K562 (cell line): ENCODE measurements around the gene C16orf96. TPM values are rescaled to one million over a fixed set of nuclear protein-coding genes. Genes with fewer than 3 reads are reported as not detected.

Source experiments
- CBFA2T2 ChIP-seq: fragments of 450-650 bp; conservative IDR thresholded peaks from 2 replicates; pipeline ENCODE4 v1.6.1; 2017; ENCODE audit warnings: mild to moderate bottlenecking
- CBX2 ChIP-seq: fragments of 200-600 bp; sonication (generic); IDR thresholded peaks from one replicate; pipeline ENCODE4 v1.6.1; 2012; ENCODE audit warnings: mild to moderate bottlenecking, low read length, inconsistent platforms; ENCODE audit not compliant: insufficient read depth, poor library complexity, severe bottlenecking
- CC2D1A ChIP-seq: fragments of 450-650 bp; IDR thresholded peaks from 2 replicates; pipeline ENCODE4 v1.6.1; 2017; ENCODE audit warnings: mild to moderate bottlenecking
- CCAR2 ChIP-seq: fragments of 200-400 bp; formaldehyde crosslinking; IDR thresholded peaks from 2 replicates; pipeline ENCODE4 v1.6.1; 2017; ENCODE audit warnings: mild to moderate bottlenecking, low read depth, low read length
- CREB5 ChIP-seq: fragments of 250-450 bp; sonication (Bioruptor Pico); IDR thresholded peaks from 2 replicates; pipeline ENCODE4 v1.5.0; 2020; ENCODE audit warnings: mild to moderate bottlenecking
- FUS ChIP-seq: fragments of 200-400 bp; formaldehyde crosslinking; optimal IDR thresholded peaks from 2 replicates; pipeline ENCODE3; 2017; ENCODE audit warnings: low read depth, low read length
- GTF2A2 ChIP-seq: IDR thresholded peaks from 2 replicates; pipeline ENCODE4 v1.6.1; 2016; ENCODE audit warnings: mild to moderate bottlenecking, missing genetic modification characterization, missing compliant biosample characterization
- KAT2B ChIP-seq: IDR thresholded peaks from one replicate; pipeline ENCODE4 v1.6.1; 2012; ENCODE audit warnings: low read depth, mild to moderate bottlenecking, control low read depth, inconsistent platforms, low read length, moderate library complexity
- MYC ChIP-seq, 2 experiments: fragments of 250-450 bp in 1 of 2; sonication (Bioruptor Pico) in 1 of 2; IDR thresholded peaks; 2 replicates each; pipeline versions ENCODE4 v1.5.1 to v1.6.1; 2012 to 2021; ENCODE audit warnings: low read depth in 2 of 2, borderline replicate concordance in 1 of 2, improper control_type of control experiment in 1 of 2, low read length in 1 of 2, mild to moderate bottlenecking in 1 of 2, moderate library complexity in 1 of 2
- POU5F1 ChIP-seq: fragments of 150-350 bp; IDR thresholded peaks from 2 replicates; pipeline ENCODE4 v1.6.1; 2014; ENCODE audit warnings: borderline replicate concordance, low read length, low read depth, mild to moderate bottlenecking; ENCODE audit not compliant: partially characterized antibody
- PPARD ChIP-seq: fragments of 250-450 bp; sonication (Bioruptor Pico); IDR thresholded peaks from 2 replicates; pipeline ENCODE4 v1.8.0; 2022; ENCODE audit warnings: inconsistent platforms, mild to moderate bottlenecking, moderate library complexity
- RBM39 ChIP-seq: fragments of 200-400 bp; formaldehyde crosslinking; optimal IDR thresholded peaks from 2 replicates; pipeline ENCODE3; 2018; ENCODE audit warnings: low read depth, low read length
- RCOR1 ChIP-seq, 2 experiments: IDR thresholded peaks; 2 replicates each; pipeline ENCODE4 v1.6.1; 2012; ENCODE audit warnings: low read depth in 2 of 2, low read length in 2 of 2, borderline replicate concordance in 1 of 2, improper control_type of control experiment in 1 of 2
- SLC30A9 ChIP-seq: fragments of 250-450 bp; sonication (Bioruptor Pico); IDR thresholded peaks from 2 replicates; pipeline ENCODE4 v1.8.0; 2022; ENCODE audit warnings: mild to moderate bottlenecking, moderate library complexity
- SP2 ChIP-seq: IDR thresholded peaks from 2 replicates; pipeline ENCODE4 v1.6.1; 2011; ENCODE audit warnings: mild to moderate bottlenecking, low read depth, low read length, moderate library complexity; ENCODE audit not compliant: poor library complexity, severe bottlenecking; ENCODE audit errors: extremely low read depth
- STAT5A ChIP-seq: IDR thresholded peaks from 2 replicates; pipeline ENCODE4 v1.6.1; 2012; ENCODE audit warnings: low read length, inconsistent platforms, borderline replicate concordance
- polyA plus RNA-seq, 8 experiments: library from polyadenylated mRNA; depleted of rRNA in 4 of 8; stranded (reverse) in 5 of 8; unstranded in 3 of 8; fragments of >200 nt; fragmentation: Nextera tagmentation in 2 of 8; fragmentation: Illumina TruSeq in 1 of 8; extraction: Ambion mirVana in 2 of 8; extraction: Trizol in 1 of 8; gene quantifications; 2 replicates each; pipeline versions ENCODE4 v1.2.1 to v1.2.3, GENCODE V29; 2011 to 2014; ENCODE audit warnings: inconsistent platforms in 1 of 8, missing spikeins in 1 of 8
- total RNA-seq, 7 experiments: library from RNA; depleted of rRNA in 6 of 7; stranded (reverse); fragments of >200 nt in 6 of 7; fragmentation: Illumina TruSeq in 2 of 7; extraction: Trizol in 2 of 7; gene quantifications; 2 replicates each; pipeline versions ENCODE4 v1.2.1 to v1.2.3, GENCODE V29; 2011 to 2021; ENCODE audit warnings: low replicate concordance in 1 of 7
- TF ChIP-seq, protein P1 (sequence below): fragments of 250-450 bp; sonication (Bioruptor Pico); IDR thresholded peaks from 2 replicates; pipeline ENCODE4 v1.4.0; 2020; ENCODE audit warnings: mild to moderate bottlenecking, moderate library complexity
- TF ChIP-seq, protein P2 (sequence below): fragments of 250-450 bp; sonication (Bioruptor Pico); IDR thresholded peaks from 2 replicates; pipeline ENCODE4 v1.4.0; 2020; ENCODE audit warnings: mild to moderate bottlenecking
- TF ChIP-seq, protein P3 (sequence below): fragments of 250-450 bp; sonication (Bioruptor Pico); IDR thresholded peaks from 2 replicates; pipeline ENCODE4 v1.8.0; 2021; ENCODE audit warnings: borderline replicate concordance, mild to moderate bottlenecking, moderate library complexity; ENCODE audit not compliant: poor library complexity, severe bottlenecking

C16orf96 gene
- total and polyA plus RNA-seq, 9 of the 15 experiments (the other 6 are each of a cell fraction or from before 2014, with no cell fraction given): not detected

GRCh38 chr16:4616047-4616811 lies 60.1 kb downstream of the C16orf96 start (continued):
- TF ChIP-seq CBX2 (no peak), CCAR2 (no peak), POU5F1 (no peak), STAT5A (no peak), FUS (no peak), KAT2B (peak; percentile 38), CBFA2T2 (no peak), RBM39 (peak; percentile 70), RCOR1 (IDR thresholded peaks at IDR 0.05; ENCODE audit: borderline replicate concordance in 1 of 2, low read depth in 2 of 2, low read length in 2 of 2) (peak in 1 of 2 experiments; percentile 52; a peak in 1 of 4 replicates), PPARD (CRISPR knock-in tag) (no peak), SP2 (peak; percentile 70), SLC30A9 (CRISPR knock-in tag) (no peak), GTF2A2 (tag) (0 out of 2 replicates have a peak, but pooled peaks have one; percentile 2), MYC (IDR thresholded peaks at IDR 0.05; ENCODE audit: low read depth, low read length) (peak; percentile 93), MYC (CRISPR knock-in tag; IDR thresholded peaks at IDR 0.05; ENCODE audit: borderline replicate concordance, low read depth) (0 out of 2 replicates have a peak, but pooled peaks have one; percentile 58), CC2D1A (no peak), CREB5 (CRISPR knock-in tag) (0 out of 2 replicates have a peak, but pooled peaks have one; percentile 32)
- TF ChIP-seq, protein P1, sequence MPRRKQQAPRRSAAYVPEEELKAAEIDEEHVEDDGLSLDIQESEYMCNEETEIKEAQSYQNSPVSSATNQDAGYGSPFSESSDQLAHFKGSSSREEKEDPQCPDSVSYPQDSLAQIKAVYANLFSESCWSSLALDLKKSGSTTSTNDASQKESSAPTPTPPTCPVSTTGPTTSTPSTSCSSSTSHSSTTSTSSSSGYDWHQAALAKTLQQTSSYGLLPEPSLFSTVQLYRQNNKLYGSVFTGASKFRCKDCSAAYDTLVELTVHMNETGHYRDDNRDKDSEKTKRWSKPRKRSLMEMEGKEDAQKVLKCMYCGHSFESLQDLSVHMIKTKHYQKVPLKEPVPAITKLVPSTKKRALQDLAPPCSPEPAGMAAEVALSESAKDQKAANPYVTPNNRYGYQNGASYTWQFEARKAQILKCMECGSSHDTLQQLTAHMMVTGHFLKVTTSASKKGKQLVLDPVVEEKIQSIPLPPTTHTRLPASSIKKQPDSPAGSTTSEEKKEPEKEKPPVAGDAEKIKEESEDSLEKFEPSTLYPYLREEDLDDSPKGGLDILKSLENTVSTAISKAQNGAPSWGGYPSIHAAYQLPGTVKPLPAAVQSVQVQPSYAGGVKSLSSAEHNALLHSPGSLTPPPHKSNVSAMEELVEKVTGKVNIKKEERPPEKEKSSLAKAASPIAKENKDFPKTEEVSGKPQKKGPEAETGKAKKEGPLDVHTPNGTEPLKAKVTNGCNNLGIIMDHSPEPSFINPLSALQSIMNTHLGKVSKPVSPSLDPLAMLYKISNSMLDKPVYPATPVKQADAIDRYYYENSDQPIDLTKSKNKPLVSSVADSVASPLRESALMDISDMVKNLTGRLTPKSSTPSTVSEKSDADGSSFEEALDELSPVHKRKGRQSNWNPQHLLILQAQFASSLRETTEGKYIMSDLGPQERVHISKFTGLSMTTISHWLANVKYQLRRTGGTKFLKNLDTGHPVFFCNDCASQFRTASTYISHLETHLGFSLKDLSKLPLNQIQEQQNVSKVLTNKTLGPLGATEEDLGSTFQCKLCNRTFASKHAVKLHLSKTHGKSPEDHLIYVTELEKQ (CRISPR knock-in tag): no peak
- TF ChIP-seq, protein P2, sequence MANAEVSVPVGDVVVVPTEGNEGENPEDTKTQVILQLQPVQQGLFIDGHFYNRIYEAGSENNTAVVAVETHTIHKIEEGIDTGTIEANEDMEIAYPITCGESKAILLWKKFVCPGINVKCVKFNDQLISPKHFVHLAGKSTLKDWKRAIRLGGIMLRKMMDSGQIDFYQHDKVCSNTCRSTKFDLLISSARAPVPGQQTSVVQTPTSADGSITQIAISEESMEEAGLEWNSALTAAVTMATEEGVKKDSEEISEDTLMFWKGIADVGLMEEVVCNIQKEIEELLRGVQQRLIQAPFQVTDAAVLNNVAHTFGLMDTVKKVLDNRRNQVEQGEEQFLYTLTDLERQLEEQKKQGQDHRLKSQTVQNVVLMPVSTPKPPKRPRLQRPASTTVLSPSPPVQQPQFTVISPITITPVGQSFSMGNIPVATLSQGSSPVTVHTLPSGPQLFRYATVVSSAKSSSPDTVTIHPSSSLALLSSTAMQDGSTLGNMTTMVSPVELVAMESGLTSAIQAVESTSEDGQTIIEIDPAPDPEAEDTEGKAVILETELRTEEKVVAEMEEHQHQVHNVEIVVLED (CRISPR knock-in tag): 0 out of 2 replicates have a peak, but pooled peaks have one; percentile 27
- TF ChIP-seq, protein P3, sequence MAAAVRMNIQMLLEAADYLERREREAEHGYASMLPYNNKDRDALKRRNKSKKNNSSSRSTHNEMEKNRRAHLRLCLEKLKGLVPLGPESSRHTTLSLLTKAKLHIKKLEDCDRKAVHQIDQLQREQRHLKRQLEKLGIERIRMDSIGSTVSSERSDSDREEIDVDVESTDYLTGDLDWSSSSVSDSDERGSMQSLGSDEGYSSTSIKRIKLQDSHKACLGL (CRISPR knock-in tag): no peak
